HEK293 (cell line): ENCODE data around the gene TBC1D14.

Experiments
- CTCF ChIA-PET: fragments of 350-600 bp; formaldehyde crosslinking; extraction: SDS; loops from one replicate; lab custom pipeline; 2021; ENCODE audit warnings: antibody characterized with exemption; lab: Yijun Ruan, JAX
- POLR2A ChIA-PET: fragments of 300-600 bp; formaldehyde crosslinking; extraction: SDS; loops from one replicate; lab custom pipeline; 2020; ENCODE audit warnings: antibody characterized with exemption, inconsistent platforms; lab: Yijun Ruan, JAX
- H3K27ac ChIP-seq: fragments of 200-500 bp; sonication (Bioruptor generic); 2 replicates; pipeline ENCODE4 v1.5.1; 2014; ENCODE audit warnings: low read depth, low read length, control low read depth, inconsistent platforms; ENCODE audit errors: extremely low read depth
- H3K36me3 ChIP-seq, 2 experiments: fragments of 200-500 bp in 1 of 2; sonication (Bioruptor generic) in 1 of 2; 1 replicate in 1 of 2; 2 replicates in 1 of 2; pipeline ENCODE4 v1.5.1; 2014 to 2017; ENCODE audit warnings: inconsistent platforms in 2 of 2, low read length in 2 of 2; ENCODE audit not compliant: control insufficient read depth in 2 of 2, insufficient read depth in 1 of 2
- H3K4me1 ChIP-seq: fragments of 200-500 bp; sonication (Bioruptor generic); 2 replicates; pipeline ENCODE4 v1.5.1; 2014; ENCODE audit warnings: mild to moderate bottlenecking, low read length, inconsistent platforms; ENCODE audit not compliant: control insufficient read depth, insufficient read depth
- H3K4me3 ChIP-seq: 2 replicates; pipeline ENCODE4 v1.5.1; 2011; ENCODE audit warnings: low read depth, mild to moderate bottlenecking, control low read depth, low read length, moderate library complexity
- H3K9me3 ChIP-seq: fragments of 200-500 bp; sonication (Bioruptor generic); 2 replicates; pipeline ENCODE4 v1.5.1; 2014; ENCODE audit warnings: low read depth, low read length, inconsistent platforms; ENCODE audit not compliant: control insufficient read depth, insufficient read depth
- BCL6B ChIP-seq: fragments of 450-650 bp; formaldehyde crosslinking; IDR thresholded peaks from 2 replicates; pipeline ENCODE4 v1.5.1; 2017; ENCODE audit warnings: missing biosample characterization, missing genetic modification characterization
- MEIS1 ChIP-seq: sonication (generic); formaldehyde crosslinking; IDR thresholded peaks from 2 replicates; pipeline ENCODE4 v1.8.1; 2022; ENCODE audit warnings: missing genetic modification reagents, mild to moderate bottlenecking, borderline replicate concordance
- PRDM1 ChIP-seq: fragments of 450-650 bp; formaldehyde crosslinking; IDR thresholded peaks from 2 replicates; pipeline ENCODE4; 2016; ENCODE audit warnings: missing biosample characterization, missing genetic modification characterization
- REPIN1 ChIP-seq: fragments of 450-650 bp; formaldehyde crosslinking; IDR thresholded peaks from 2 replicates; pipeline ENCODE4 v1.5.1; 2017; ENCODE audit warnings: missing biosample characterization, missing genetic modification characterization, low read depth
- SCRT2 ChIP-seq: fragments of 450-650 bp; formaldehyde crosslinking; IDR thresholded peaks from 2 replicates; pipeline ENCODE4 v1.5.1; 2016; ENCODE audit warnings: missing biosample characterization, missing genetic modification characterization
- TRIM28 ChIP-seq: IDR thresholded peaks from 2 replicates; pipeline ENCODE4 v1.6.1; 2011; ENCODE audit warnings: low read length, control low read depth, borderline replicate concordance
- ZNF112 ChIP-seq: fragments of 450-650 bp; formaldehyde crosslinking; IDR thresholded peaks from 2 replicates; pipeline ENCODE4 v1.5.0; 2017; ENCODE audit warnings: missing biosample characterization, missing genetic modification characterization
- ZNF18 ChIP-seq: fragments of 450-650 bp; formaldehyde crosslinking; IDR thresholded peaks from 2 replicates; pipeline ENCODE4 v1.5.1; 2016; ENCODE audit warnings: missing biosample characterization, missing genetic modification characterization
- ZNF23 ChIP-seq: fragments of 450-650 bp; formaldehyde crosslinking; IDR thresholded peaks from 2 replicates; pipeline ENCODE4 v1.5.1; 2016; ENCODE audit warnings: missing biosample characterization, missing genetic modification characterization, borderline replicate concordance
- ZNF24 ChIP-seq: fragments of 450-650 bp; formaldehyde crosslinking; IDR thresholded peaks from 2 replicates; pipeline ENCODE4 v1.5.1; 2016; ENCODE audit warnings: missing biosample characterization, missing genetic modification characterization
- ZNF350 ChIP-seq: fragments of 450-650 bp; formaldehyde crosslinking; IDR thresholded peaks from 2 replicates; pipeline ENCODE4 v1.5.0; 2017; ENCODE audit warnings: missing biosample characterization, mild to moderate bottlenecking, missing genetic modification characterization
- ZNF48 ChIP-seq: fragments of 450-650 bp; formaldehyde crosslinking; IDR thresholded peaks from 2 replicates; pipeline ENCODE4 v1.5.1; 2016; ENCODE audit warnings: missing biosample characterization, missing genetic modification characterization
- ZNF501 ChIP-seq: fragments of 450-650 bp; formaldehyde crosslinking; IDR thresholded peaks from 2 replicates; pipeline ENCODE4 v1.5.1; 2016; ENCODE audit warnings: missing biosample characterization, missing genetic modification characterization
- ZNF514 ChIP-seq: fragments of 450-650 bp; formaldehyde crosslinking; IDR thresholded peaks from 2 replicates; pipeline ENCODE4 v1.5.1; 2016; ENCODE audit warnings: missing biosample characterization, missing genetic modification characterization
- ZNF544 ChIP-seq: fragments of 450-650 bp; formaldehyde crosslinking; IDR thresholded peaks from 2 replicates; pipeline ENCODE4 v1.5.0; 2017; ENCODE audit warnings: missing biosample characterization, missing genetic modification characterization
- ZNF558 ChIP-seq: fragments of 450-650 bp; formaldehyde crosslinking; IDR thresholded peaks from 2 replicates; pipeline ENCODE4 v1.5.1; 2016; ENCODE audit warnings: missing biosample characterization, missing genetic modification characterization
- ZNF654 ChIP-seq: fragments of 450-650 bp; formaldehyde crosslinking; IDR thresholded peaks from 2 replicates; pipeline ENCODE4 v1.5.1; 2016; ENCODE audit warnings: low read depth, missing biosample characterization, missing genetic modification characterization
- ZNF785 ChIP-seq: fragments of 450-650 bp; formaldehyde crosslinking; IDR thresholded peaks from 2 replicates; pipeline ENCODE4 v1.5.1; 2016; ENCODE audit warnings: missing biosample characterization, missing genetic modification characterization
- ZSCAN16 ChIP-seq: fragments of 450-650 bp; formaldehyde crosslinking; IDR thresholded peaks from 2 replicates; pipeline ENCODE4 v1.5.1; 2016; ENCODE audit warnings: missing biosample characterization, missing genetic modification characterization
- TF ChIP-seq, protein P1 (sequence below): fragments of 450-650 bp; formaldehyde crosslinking; IDR thresholded peaks from 2 replicates; pipeline ENCODE4 v1.5.0; 2017; ENCODE audit warnings: missing biosample characterization, missing genetic modification characterization, borderline replicate concordance
- TF ChIP-seq, protein P2 (sequence below): fragments of 450-650 bp; formaldehyde crosslinking; IDR thresholded peaks from 2 replicates; pipeline ENCODE4 v1.5.1; 2016; ENCODE audit warnings: missing biosample characterization, missing genetic modification characterization
- TF ChIP-seq, protein P3 (sequence below): fragments of 450-650 bp; formaldehyde crosslinking; IDR thresholded peaks from 2 replicates; pipeline ENCODE4 v1.5.1; 2016; ENCODE audit warnings: missing biosample characterization, missing genetic modification characterization
- TF ChIP-seq, protein P4 (sequence below): fragments of 450-650 bp; formaldehyde crosslinking; IDR thresholded peaks from 2 replicates; pipeline ENCODE4 v1.5.1; 2016; ENCODE audit warnings: missing biosample characterization, missing genetic modification characterization

The TBC1D14 gene

DNA sequence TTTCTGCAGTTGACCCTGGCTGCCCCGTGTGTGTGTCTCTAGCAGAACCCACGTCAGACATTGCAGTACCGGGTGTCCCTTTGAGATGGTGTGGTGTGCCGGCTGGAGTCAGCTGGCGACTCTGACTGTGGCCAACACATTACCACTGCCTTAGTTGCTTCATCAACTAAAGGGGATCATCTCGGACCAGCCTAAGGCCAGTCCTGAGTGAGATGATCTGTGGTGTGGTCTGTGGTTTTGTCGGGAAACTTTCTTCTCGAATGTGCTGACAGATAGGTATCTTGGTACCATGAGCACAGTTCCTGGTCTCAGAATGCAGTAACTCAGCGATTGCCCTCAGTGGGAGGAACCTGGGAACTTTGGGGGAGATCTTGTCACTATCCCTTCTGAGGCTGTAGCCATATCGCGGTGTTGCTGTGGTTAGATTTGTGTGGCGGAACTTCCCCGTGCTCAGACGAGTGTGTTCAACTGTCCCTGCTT is 15.8 kb downstream of the TBC1D14 start:
- H3K4me1 ChIP-seq: peaks cover 2% of the 10 kb centered on the region; the same call in 1 of the 2 replicates
- H3K36me3 ChIP-seq: peaks cover 0 to 31% of the 10 kb centered on the region in 2 experiments; a peak in 1 of 3 replicates
- H3K4me3 ChIP-seq: no peak overlapping the region
- H3K9me3 ChIP-seq: no peaks in the 10 kb centered on the region
- ChIA-PET CTCF (interaction anchor here (0.7 kb wide), 1 partner anchor 98 kb away, joined by 3 read pairs; no protein-coding TSS in a partner anchor), POLR2A (interaction anchor here (2.2 kb wide), 1 partner anchor 16 kb away, joined by 11 read pairs; the partner anchor contains the start of gene TBC1D14)
- no peak for TF ChIP-seq ZNF24 (tag by site-specific recombination)
- TF ChIP-seq ZNF654 (tag by site-specific recombination): no peak
- TF ChIP-seq ZNF501: no peak
- TF ChIP-seq MEIS1 (CRISPR knock-in tag): no peak
- TF ChIP-seq ZNF350 (tag by site-specific recombination): no peak
- TF ChIP-seq ZNF48: no peak
- no peak for TF ChIP-seq BCL6B (tag by site-specific recombination)
- no peak overlapping the region for H3K27ac ChIP-seq

- Histone ChIP-seq H3K36me3 (peaks cover 0 to 31% of the 10 kb centered on the region in 2 experiments; a peak in 1 of 3 replicates), H3K4me1 (peaks cover 2% of the 10 kb centered on the region; the same call in 1 of the 2 replicates), H3K4me3 (no peak overlapping the region), H3K9me3 (no peaks in the 10 kb centered on the region), H3K27ac (no peak overlapping the region)
- ChIA-PET CTCF (interaction anchor here (2.5 kb wide), 1 partner anchor 17 kb away, joined by 7 read pairs; the partner anchor contains the start of gene TBC1D14), POLR2A (interaction anchor here (2.2 kb wide), 1 partner anchor 17 kb away, joined by 11 read pairs; the partner anchor contains the start of gene TBC1D14)
- TF ChIP-seq, protein P1, sequence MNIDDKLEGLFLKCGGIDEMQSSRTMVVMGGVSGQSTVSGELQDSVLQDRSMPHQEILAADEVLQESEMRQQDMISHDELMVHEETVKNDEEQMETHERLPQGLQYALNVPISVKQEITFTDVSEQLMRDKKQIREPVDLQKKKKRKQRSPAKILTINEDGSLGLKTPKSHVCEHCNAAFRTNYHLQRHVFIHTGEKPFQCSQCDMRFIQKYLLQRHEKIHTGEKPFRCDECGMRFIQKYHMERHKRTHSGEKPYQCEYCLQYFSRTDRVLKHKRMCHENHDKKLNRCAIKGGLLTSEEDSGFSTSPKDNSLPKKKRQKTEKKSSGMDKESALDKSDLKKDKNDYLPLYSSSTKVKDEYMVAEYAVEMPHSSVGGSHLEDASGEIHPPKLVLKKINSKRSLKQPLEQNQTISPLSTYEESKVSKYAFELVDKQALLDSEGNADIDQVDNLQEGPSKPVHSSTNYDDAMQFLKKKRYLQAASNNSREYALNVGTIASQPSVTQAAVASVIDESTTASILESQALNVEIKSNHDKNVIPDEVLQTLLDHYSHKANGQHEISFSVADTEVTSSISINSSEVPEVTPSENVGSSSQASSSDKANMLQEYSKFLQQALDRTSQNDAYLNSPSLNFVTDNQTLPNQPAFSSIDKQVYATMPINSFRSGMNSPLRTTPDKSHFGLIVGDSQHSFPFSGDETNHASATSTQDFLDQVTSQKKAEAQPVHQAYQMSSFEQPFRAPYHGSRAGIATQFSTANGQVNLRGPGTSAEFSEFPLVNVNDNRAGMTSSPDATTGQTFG: no peak
- TF ChIP-seq TRIM28 (no peak), ZNF112 (tag by site-specific recombination) (no peak), PRDM1 (no peak), ZNF18 (tag by site-specific recombination) (no peak), ZNF544 (tag by site-specific recombination) (no peak), MEIS1 (CRISPR knock-in tag) (no peak), REPIN1 (tag by site-specific recombination) (no peak), ZNF558 (tag by site-specific recombination) (no peak), ZNF23 (tag by site-specific recombination) (no peak), ZNF785 (tag by site-specific recombination) (no peak), SCRT2 (tag by site-specific recombination) (no peak), ZNF514 (tag by site-specific recombination) (no peak), ZSCAN16 (tag by site-specific recombination) (no peak)
- TF ChIP-seq, protein P2, sequence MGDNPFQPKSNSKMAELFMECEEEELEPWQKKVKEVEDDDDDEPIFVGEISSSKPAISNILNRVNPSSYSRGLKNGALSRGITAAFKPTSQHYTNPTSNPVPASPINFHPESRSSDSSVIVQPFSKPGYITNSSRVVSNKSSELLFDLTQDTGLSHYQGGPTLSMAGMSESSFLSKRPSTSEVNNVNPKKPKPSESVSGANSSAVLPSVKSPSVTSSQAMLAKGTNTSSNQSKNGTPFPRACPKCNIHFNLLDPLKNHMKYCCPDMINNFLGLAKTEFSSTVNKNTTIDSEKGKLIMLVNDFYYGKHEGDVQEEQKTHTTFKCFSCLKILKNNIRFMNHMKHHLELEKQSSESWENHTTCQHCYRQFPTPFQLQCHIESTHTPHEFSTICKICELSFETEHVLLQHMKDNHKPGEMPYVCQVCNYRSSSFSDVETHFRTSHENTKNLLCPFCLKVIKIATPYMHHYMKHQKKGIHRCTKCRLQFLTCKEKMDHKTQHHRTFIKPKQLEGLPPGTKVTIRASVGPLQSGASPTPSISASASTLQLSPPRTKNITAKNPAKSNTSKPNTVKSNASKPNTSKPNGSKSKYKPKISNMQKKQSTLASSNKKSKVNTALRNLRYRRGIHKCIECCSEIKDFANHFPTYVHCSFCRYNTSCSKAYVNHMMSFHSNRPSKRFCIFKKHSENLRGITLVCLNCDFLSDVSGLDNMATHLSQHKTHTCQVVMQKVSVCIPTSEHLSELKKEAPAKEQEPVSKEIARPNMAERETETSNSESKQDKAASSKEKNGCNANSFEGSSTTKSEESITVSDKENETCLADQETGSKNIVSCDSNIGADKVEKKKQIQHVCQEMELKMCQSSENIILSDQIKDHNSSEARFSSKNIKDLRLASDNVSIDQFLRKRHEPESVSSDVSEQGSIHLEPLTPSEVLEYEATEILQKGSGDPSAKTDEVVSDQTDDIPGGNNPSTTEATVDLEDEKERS: no peak
- TF ChIP-seq, protein P3, sequence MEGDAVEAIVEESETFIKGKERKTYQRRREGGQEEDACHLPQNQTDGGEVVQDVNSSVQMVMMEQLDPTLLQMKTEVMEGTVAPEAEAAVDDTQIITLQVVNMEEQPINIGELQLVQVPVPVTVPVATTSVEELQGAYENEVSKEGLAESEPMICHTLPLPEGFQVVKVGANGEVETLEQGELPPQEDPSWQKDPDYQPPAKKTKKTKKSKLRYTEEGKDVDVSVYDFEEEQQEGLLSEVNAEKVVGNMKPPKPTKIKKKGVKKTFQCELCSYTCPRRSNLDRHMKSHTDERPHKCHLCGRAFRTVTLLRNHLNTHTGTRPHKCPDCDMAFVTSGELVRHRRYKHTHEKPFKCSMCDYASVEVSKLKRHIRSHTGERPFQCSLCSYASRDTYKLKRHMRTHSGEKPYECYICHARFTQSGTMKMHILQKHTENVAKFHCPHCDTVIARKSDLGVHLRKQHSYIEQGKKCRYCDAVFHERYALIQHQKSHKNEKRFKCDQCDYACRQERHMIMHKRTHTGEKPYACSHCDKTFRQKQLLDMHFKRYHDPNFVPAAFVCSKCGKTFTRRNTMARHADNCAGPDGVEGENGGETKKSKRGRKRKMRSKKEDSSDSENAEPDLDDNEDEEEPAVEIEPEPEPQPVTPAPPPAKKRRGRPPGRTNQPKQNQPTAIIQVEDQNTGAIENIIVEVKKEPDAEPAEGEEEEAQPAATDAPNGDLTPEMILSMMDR: no peak
- TF ChIP-seq, protein P4, sequence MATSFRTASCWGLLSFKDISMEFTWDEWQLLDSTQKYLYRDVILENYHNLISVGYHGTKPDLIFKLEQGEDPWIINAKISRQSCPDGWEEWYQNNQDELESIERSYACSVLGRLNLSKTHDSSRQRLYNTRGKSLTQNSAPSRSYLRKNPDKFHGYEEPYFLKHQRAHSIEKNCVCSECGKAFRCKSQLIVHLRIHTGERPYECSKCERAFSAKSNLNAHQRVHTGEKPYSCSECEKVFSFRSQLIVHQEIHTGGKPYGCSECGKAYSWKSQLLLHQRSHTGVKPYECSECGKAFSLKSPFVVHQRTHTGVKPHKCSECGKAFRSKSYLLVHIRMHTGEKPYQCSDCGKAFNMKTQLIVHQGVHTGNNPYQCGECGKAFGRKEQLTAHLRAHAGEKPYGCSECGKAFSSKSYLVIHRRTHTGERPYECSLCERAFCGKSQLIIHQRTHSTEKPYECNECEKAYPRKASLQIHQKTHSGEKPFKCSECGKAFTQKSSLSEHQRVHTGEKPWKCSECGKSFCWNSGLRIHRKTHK (tag by site-specific recombination): no peak
These were observed 16.5 kb downstream of the TBC1D14 start for GRCh38 chr4:6926081-6926480.
